ENCODE measurements around the gene PAQR5.

GRCh38 chr15:69346112-69346511, 47.4 kb downstream of the PAQR5 start:
- TF ChIP-seq, protein P1, sequence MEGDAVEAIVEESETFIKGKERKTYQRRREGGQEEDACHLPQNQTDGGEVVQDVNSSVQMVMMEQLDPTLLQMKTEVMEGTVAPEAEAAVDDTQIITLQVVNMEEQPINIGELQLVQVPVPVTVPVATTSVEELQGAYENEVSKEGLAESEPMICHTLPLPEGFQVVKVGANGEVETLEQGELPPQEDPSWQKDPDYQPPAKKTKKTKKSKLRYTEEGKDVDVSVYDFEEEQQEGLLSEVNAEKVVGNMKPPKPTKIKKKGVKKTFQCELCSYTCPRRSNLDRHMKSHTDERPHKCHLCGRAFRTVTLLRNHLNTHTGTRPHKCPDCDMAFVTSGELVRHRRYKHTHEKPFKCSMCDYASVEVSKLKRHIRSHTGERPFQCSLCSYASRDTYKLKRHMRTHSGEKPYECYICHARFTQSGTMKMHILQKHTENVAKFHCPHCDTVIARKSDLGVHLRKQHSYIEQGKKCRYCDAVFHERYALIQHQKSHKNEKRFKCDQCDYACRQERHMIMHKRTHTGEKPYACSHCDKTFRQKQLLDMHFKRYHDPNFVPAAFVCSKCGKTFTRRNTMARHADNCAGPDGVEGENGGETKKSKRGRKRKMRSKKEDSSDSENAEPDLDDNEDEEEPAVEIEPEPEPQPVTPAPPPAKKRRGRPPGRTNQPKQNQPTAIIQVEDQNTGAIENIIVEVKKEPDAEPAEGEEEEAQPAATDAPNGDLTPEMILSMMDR (IDR thresholded peaks at IDR 0.05), result no peak
- TF ChIP-seq POLR2A (IDR thresholded peaks at IDR 0.05), result no peak

Data from body of pancreas (tissue), 4 donors.